Gastroesophageal sphincter (tissue), 3 donors: Measurements from ENCODE around the gene DYSF.

ENCODE experiments used
- POLR2A ChIP-seq, 2 donors: fragments of 450-650 bp; IDR thresholded peaks; one replicate each; pipeline ENCODE4 v1.6.1; 2017; ENCODE audit warnings: antibody characterized with exemption in 2 of 2, mild to moderate bottlenecking in 2 of 2, moderate library complexity in 1 of 2
- TF ChIP-seq, protein P1 (sequence below), 4 experiments: fragments of 200-600 bp in 2 of 4; fragments of 450-650 bp in 2 of 4; sonication (generic) in 1 of 4; IDR thresholded peaks; one replicate each; pipeline ENCODE4 v1.5.1; 2017 to 2019; ENCODE audit warnings: antibody characterized with exemption in 4 of 4, mild to moderate bottlenecking in 2 of 4, moderate library complexity in 2 of 4

DNA sequence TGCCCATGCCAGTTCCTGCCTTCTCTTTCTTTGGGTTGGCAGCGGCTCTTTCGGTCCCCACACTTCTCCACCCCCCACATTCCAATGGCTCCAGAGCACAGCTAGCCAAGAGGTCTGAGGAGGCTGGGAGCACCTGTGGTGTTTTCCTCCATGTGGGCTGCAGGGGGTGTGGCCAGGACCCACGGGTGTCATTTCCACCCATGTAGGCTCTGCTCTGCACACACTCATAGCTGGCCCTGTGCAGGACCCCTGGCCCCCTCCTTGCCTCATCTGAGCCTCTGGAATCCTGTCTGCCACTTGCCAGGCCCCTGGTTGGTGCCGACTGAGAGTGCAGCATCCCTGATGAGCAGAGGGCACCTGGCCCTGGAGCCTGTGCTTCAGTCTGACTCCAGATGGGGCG lies 46.3 kb downstream of the DYSF start:
- no peak for TF ChIP-seq POLR2A (IDR thresholded peaks at IDR 0.05)
- TF ChIP-seq, protein P1, sequence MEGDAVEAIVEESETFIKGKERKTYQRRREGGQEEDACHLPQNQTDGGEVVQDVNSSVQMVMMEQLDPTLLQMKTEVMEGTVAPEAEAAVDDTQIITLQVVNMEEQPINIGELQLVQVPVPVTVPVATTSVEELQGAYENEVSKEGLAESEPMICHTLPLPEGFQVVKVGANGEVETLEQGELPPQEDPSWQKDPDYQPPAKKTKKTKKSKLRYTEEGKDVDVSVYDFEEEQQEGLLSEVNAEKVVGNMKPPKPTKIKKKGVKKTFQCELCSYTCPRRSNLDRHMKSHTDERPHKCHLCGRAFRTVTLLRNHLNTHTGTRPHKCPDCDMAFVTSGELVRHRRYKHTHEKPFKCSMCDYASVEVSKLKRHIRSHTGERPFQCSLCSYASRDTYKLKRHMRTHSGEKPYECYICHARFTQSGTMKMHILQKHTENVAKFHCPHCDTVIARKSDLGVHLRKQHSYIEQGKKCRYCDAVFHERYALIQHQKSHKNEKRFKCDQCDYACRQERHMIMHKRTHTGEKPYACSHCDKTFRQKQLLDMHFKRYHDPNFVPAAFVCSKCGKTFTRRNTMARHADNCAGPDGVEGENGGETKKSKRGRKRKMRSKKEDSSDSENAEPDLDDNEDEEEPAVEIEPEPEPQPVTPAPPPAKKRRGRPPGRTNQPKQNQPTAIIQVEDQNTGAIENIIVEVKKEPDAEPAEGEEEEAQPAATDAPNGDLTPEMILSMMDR (IDR thresholded peaks at IDR 0.05), result no peak
